K562 (cell line): ENCODE results near the gene NEMF. TPM values are rescaled to one million over a fixed set of nuclear protein-coding genes. Genes with fewer than 3 reads are reported as not detected.

Experiments
- AFF1 ChIP-seq, 2 experiments: fragments of 450-650 bp; IDR thresholded peaks; 2 replicates each; pipeline ENCODE4 v1.6.1; 2018; ENCODE audit warnings: mild to moderate bottlenecking in 2 of 2, low read depth in 1 of 2; ENCODE audit not compliant: partially characterized antibody in 2 of 2
- CBX8 ChIP-seq: fragments of 200-600 bp; sonication (generic); IDR thresholded peaks from 2 replicates; pipeline ENCODE4 v1.6.1; 2012; ENCODE audit warnings: borderline replicate concordance, mixed run types, low read depth, mild to moderate bottlenecking, moderate library complexity, mixed read lengths, low read length, control low read depth, inconsistent platforms; ENCODE audit not compliant: poor library complexity, severe bottlenecking; ENCODE audit errors: extremely low read depth
- CTBP1 ChIP-seq: fragments of 450-650 bp; IDR thresholded peaks from 2 replicates; pipeline ENCODE4 v1.6.1; 2016; ENCODE audit warnings: borderline replicate concordance
- E4F1 ChIP-seq: fragments of 250-450 bp; sonication (Bioruptor Pico); IDR thresholded peaks from 2 replicates; pipeline ENCODE4 v1.5.0; 2021; ENCODE audit warnings: mild to moderate bottlenecking, borderline replicate concordance
- ETS1 ChIP-seq: conservative IDR thresholded peaks from 2 replicates; pipeline ENCODE4 v1.6.1; 2011; ENCODE audit warnings: low read depth, mild to moderate bottlenecking, low read length; ENCODE audit not compliant: control insufficient read depth
- FOXK2 ChIP-seq, 2 experiments: fragments of 450-650 bp; IDR thresholded peaks in 1 of 2; conservative IDR thresholded peaks in 1 of 2; 2 replicates each; pipeline ENCODE4 v1.6.1; 2016; ENCODE audit warnings: low read depth in 2 of 2, mild to moderate bottlenecking in 1 of 2
- MBD2 ChIP-seq: sonication (generic); IDR thresholded peaks from 2 replicates; pipeline ENCODE4 v1.6.1; 2016; ENCODE audit warnings: low read depth, borderline replicate concordance
- NR2C1 ChIP-seq, 2 experiments: fragments of 450-650 bp; IDR thresholded peaks; 2 replicates each; pipeline ENCODE4 v1.6.1; 2017; ENCODE audit warnings: mild to moderate bottlenecking in 2 of 2, antibody characterized with exemption in 1 of 2, inconsistent platforms in 1 of 2, missing compliant biosample characterization in 1 of 2, missing genetic modification characterization in 1 of 2
- POLR2A ChIP-seq: fragments of 450-650 bp; conservative IDR thresholded peaks from 2 replicates; pipeline ENCODE4 v1.6.1; 2016
- YY1 ChIP-seq, 3 experiments: IDR thresholded peaks; 2 replicates each; pipeline ENCODE4 v1.6.1; 2011; ENCODE audit warnings: low read length in 2 of 3, mild to moderate bottlenecking in 2 of 3, moderate library complexity in 2 of 3, borderline replicate concordance in 1 of 3, control low read depth in 1 of 3, low read depth in 1 of 3; ENCODE audit not compliant: insufficient read depth in 3 of 3, insufficient replicate concordance in 2 of 3, control insufficient read depth in 1 of 3, insufficient read length in 1 of 3; ENCODE audit errors: extremely low read depth in 1 of 3
- ZFX ChIP-seq: sonication (generic); formaldehyde crosslinking; IDR thresholded peaks from 2 replicates; pipeline ENCODE4 v1.8.0; 2022; ENCODE audit warnings: mild to moderate bottlenecking, missing genetic modification reagents, moderate library complexity
- ZNF395 ChIP-seq: fragments of 200-800 bp; sonication (Bioruptor generic); IDR thresholded peaks from 2 replicates; pipeline ENCODE4 v1.6.1; 2017; ENCODE audit warnings: missing genetic modification characterization, missing compliant biosample characterization
- polyA plus RNA-seq, 8 experiments: library from polyadenylated mRNA; depleted of rRNA in 4 of 8; stranded (reverse) in 5 of 8; unstranded in 3 of 8; fragments of >200 nt; fragmentation: Nextera tagmentation in 2 of 8; fragmentation: Illumina TruSeq in 1 of 8; extraction: Ambion mirVana in 2 of 8; extraction: Trizol in 1 of 8; gene quantifications; 2 replicates each; pipeline versions ENCODE4 v1.2.1 to v1.2.3, GENCODE V29; 2011 to 2014; ENCODE audit warnings: inconsistent platforms in 1 of 8, missing spikeins in 1 of 8
- total RNA-seq, 7 experiments: library from RNA; depleted of rRNA in 6 of 7; stranded (reverse); fragments of >200 nt in 6 of 7; fragmentation: Illumina TruSeq in 2 of 7; extraction: Trizol in 2 of 7; gene quantifications; 2 replicates each; pipeline versions ENCODE4 v1.2.1 to v1.2.3, GENCODE V29; 2011 to 2021; ENCODE audit warnings: low replicate concordance in 1 of 7

The NEMF gene
- total and polyA plus RNA-seq, 9 of the 15 experiments (the other 6 are each of a cell fraction or from before 2014, with no cell fraction given), result 38.8 to 94.4 (median 61.0) TPM

GRCh38 chr14:49867831-49868719 lies 15.5 kb upstream of the NEMF start (continued):
- TF ChIP-seq ZNF395 (CRISPR knock-in tag) (peak; percentile 53; the same call in 1 of the 2 replicates), MBD2 (0 out of 2 replicates have a peak, but pooled peaks have one; percentile 63), CTBP1 (0 out of 2 replicates have a peak, but pooled peaks have one; percentile 60), YY1 (IDR thresholded peaks at IDR 0.05; ENCODE audit: borderline replicate concordance in 1 of 3, control insufficient read depth in 1 of 3, extremely low read depth in 1 of 3, insufficient read depth in 3 of 3, insufficient read length in 1 of 3, insufficient replicate concordance in 2 of 3, low read depth in 1 of 3, low read length in 2 of 3) (peak in 2 of 3 experiments; percentile 45 to 46), AFF1 (IDR thresholded peaks at IDR 0.05; ENCODE audit: low read depth in 1 of 2, partially characterized antibody in 2 of 2) (peak in 1 of 2 experiments; percentile 32), ZFX (peak; percentile 82), NR2C1 (IDR thresholded peaks at IDR 0.05) (no peak; the same call in 1 of the 2 replicates), NR2C1 (tag; IDR thresholded peaks at IDR 0.05) (no peak), POLR2A (peak; percentile 70), FOXK2 (conservative IDR thresholded peaks at IDR 0.05 in 1 of 2, IDR thresholded peaks at IDR 0.05 in 1 of 2; ENCODE audit: low read depth in 2 of 2) (peak in 1 of 2 experiments; percentile 50; a peak in 1 of 4 replicates), ETS1 (0 out of 2 replicates have a peak, but pooled peaks have one; percentile 58), E4F1 (CRISPR knock-in tag) (no peak), CBX8 (no peak)
